KOPT-K1 (cell line): ENCODE data around the gene TSSK6.

ENCODE experiments used
- H3K27ac ChIP-seq: fragments of 200-600 bp; sonication (generic); 2 replicates; pipeline ENCODE4 v1.5.1; 2016; ENCODE audit warnings: antibody characterized with exemption, mild to moderate bottlenecking, low read depth, low read length; ENCODE audit not compliant: poor library complexity, severe bottlenecking
- H3K36me3 ChIP-seq: fragments of 200-600 bp; sonication (generic); 2 replicates; pipeline ENCODE4 v1.5.1; 2017; ENCODE audit warnings: antibody characterized with exemption, mild to moderate bottlenecking, low read length, moderate library complexity; ENCODE audit not compliant: insufficient read depth
- H3K9me3 ChIP-seq: fragments of 200-600 bp; sonication (generic); 2 replicates; pipeline ENCODE4 v1.5.1; 2017; ENCODE audit warnings: antibody characterized with exemption, low read length, mild to moderate bottlenecking; ENCODE audit not compliant: insufficient read depth, poor library complexity, severe bottlenecking

Gene TSSK6

DNA sequence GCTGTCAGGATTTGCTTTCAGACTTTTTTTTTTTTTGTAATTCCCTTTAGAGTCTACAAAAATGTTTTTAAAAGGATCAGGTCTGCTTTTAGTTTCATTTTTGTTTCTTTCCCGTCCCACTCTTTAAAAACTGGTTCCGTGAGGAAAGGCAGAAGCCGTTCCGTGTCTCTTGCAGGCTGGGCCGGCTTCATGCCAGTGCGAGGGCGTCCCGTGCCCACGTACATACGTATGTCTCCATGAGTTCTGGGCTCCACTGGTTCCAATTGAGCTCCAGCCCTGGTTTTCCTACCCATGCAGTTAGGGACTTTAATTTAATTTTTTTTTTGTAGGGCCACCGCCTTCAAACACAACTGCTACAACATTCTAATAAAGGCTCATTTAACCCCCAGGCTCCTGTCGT lies 8.8 kb downstream of the TSSK6 start:
- H3K27ac ChIP-seq: no peak overlapping the region
- peaks cover 70% of the 10 kb centered on the region for H3K36me3 ChIP-seq
- H3K9me3 ChIP-seq: no peaks in the 10 kb centered on the region

DNA sequence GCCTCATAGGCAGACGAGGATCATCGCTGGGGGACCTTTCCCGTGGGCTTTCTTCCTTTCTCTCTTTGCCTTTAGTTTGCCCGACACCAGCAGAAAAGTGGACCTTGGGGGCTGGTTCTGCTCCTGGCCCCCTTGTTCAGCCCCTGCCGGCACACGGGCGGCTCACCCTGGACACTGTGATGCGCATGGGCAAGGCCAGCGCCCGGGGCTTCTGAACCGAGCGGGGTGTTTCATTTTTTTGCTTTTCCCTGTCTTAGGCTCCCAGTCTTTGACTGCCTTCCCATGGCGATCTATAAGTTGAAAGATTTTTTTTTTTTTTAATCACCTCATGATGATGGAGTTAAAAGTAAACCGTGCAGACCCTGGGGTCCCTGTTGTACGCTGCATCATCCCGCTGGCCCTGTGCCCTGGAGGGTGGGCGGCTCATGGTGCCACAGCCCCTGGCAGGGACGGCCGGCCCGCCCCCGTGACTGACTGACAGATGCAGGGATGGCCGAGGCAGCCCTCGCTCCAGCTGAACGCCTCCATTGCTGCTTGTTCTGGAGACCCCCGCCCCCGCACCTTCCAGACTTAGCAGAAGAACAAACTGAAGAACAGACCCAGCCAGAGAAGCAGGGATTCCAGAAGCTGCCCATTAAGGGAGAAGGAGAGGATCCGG lies 9.6 kb downstream of the TSSK6 start:
- Histone ChIP-seq H3K27ac (no peak overlapping the region), H3K36me3 (peaks cover 78% of the 10 kb centered on the region), H3K9me3 (no peaks in the 10 kb centered on the region)

DNA sequence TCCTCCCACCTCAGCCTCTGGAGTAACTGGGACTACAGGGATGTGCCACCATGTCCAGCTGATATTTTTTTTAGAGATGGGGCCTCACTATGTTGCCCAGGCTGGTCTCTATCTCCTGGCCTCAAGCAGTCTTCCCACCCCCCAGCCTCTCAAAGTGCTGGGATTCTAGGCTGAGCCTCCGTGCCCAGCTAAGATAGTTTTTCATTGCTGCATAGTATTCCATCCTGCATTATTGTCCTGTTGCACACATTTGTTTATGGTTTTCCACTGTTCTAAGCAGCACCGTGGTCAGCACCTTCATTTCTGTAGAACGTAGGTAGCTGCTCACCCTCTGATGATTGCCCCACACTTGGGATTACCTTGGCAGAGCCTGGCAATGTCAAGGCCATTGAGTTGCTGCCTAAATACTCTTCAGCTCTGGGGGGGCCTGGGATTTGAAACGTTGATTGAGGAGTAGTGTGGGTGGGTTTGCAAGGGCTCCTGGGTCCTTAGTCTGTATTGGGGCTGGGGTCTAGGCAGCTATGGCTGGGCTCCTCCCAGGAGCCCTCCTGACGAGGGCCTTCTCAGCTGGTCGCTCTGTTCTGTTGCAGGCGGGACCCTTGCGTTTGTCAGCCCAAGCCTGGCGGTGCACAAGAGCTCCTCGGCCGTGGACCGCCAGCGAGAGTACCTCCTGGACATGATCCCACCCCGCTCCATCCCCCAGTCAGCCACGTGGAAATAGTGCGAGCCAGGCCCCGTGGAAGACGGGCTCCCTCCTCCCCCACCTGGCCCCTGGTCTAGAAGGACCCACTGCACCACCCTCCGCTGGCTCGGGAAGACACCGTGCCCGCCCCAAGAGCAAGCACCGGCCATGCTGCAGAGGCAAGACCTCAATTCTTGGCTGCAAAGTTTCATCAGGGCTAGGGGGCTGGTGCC lies 10.3 kb downstream of the TSSK6 start:
- Histone ChIP-seq H3K27ac (no peak overlapping the region), H3K36me3 (peaks cover 86% of the 10 kb centered on the region), H3K9me3 (no peaks in the 10 kb centered on the region)

DNA sequence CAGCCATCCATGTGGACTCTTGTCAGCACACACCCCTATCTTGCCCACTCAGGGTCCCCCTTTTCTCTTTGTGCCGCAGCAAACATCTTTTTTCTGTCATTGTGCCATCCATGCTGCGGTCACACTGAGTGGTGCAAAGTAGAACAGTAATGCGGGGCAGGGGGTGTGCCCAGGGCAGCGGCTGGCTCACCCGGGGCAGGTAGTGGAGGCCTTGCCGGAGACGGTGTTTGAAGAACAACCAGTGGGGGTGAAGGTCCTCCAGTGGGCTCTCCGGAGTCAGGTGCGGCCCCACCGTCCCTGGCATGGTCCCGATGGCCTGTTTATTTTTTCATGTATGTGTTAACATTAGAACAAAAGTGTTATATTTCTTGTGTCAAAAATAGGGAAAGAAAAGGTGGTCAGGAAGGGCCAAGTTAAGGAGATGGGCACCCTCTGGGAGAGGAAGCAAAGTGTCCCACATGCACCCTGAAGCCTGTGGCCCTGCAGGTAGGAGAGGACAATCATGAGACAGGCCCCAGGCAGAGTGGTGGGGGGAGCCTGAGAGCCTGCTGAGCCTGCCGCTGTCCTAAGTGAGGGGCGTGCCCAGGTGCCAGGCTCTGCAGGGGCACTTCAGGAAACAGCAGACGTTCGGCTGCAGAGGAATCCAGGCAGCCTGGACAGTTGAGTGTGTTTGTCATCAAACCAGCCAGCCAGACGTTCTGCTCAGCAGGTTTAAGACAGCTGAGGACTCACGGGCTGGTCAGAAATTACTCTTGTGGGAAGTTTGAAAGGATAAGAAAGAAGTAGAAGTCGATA lies 12.3 kb downstream of the TSSK6 start:
- no peak overlapping the region for H3K27ac ChIP-seq
- no peaks in the 10 kb centered on the region for H3K9me3 ChIP-seq
- H3K36me3 ChIP-seq: peaks cover 100% of the 10 kb centered on the region

DNA sequence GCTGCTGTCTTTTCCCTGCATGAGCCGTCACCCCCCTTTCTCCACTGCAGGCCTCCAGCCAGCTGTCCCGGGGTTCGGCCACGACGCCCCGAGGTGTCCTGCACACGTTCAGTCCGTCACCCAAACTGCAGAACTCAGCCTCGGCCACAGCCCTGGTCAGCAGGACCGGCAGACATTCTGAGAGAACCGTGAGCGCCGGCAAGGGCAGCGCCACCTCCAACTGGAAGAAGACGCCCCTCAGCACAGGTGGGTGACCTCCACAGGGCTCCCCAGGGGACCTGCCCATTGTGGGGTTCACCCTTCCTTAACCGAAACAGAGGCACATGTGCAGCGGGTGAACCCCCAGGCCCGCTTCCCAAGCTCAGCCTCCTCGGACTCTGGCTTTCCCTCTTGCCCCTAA lies 13.1 kb downstream of the TSSK6 start:
- Histone ChIP-seq H3K27ac (no peak overlapping the region), H3K36me3 (peaks cover 100% of the 10 kb centered on the region), H3K9me3 (no peaks in the 10 kb centered on the region)

DNA sequence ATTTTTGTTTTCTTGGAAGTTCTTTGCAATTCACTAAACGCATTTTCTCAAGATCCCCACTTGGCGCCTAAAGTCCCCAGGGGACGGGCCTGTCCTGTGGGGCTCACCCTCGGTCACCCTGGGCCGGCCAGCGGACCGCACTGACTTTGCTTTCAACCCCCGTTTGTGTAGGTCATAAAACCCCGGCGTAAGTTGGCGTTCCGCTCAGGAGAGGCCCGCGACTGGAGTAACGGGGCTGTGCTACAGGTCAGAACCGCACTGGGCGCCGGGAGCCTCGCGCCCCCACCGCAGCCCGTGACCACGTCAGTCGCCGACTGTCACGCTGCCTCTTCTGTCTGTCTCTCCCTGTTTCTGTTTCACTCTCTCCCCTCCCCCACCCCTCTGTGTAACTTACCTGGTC lies 13.6 kb downstream of the TSSK6 start:
- no peaks in the 10 kb centered on the region for H3K9me3 ChIP-seq
- no peak overlapping the region for H3K27ac ChIP-seq
- peaks cover 100% of the 10 kb centered on the region for H3K36me3 ChIP-seq

DNA sequence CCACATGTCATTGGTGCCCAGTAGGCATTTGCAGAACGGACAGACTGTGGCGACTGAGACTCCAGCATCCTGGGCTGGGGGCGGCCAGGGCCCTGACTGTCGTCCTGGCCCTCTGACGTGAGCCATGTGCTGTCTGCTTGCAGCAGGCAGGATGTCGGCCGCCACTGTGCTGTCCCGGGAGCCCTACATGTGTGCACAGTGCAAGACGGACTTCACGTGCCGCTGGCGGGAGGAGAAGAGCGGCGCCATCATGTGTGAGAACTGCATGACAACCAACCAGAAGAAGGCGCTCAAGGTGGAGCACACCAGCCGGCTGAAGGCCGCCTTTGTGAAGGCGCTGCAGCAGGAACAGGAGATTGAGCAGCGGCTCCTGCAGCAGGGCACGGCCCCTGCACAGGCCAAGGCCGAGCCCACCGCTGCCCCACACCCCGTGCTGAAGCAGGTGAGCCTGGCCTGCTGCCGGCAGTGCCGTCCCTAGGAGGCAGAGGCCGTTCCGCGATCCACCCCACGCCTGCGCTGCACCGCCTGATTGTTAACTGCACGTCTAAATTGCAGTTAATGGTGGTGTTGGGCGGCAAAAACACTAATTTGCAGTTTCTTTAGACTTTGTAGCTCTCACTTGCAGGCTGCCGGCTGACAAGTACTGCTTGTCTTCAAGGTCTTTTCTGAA lies 14.2 kb downstream of the TSSK6 start:
- H3K27ac ChIP-seq: no peak overlapping the region
- no peaks in the 10 kb centered on the region for H3K9me3 ChIP-seq
- peaks cover 100% of the 10 kb centered on the region for H3K36me3 ChIP-seq

DNA sequence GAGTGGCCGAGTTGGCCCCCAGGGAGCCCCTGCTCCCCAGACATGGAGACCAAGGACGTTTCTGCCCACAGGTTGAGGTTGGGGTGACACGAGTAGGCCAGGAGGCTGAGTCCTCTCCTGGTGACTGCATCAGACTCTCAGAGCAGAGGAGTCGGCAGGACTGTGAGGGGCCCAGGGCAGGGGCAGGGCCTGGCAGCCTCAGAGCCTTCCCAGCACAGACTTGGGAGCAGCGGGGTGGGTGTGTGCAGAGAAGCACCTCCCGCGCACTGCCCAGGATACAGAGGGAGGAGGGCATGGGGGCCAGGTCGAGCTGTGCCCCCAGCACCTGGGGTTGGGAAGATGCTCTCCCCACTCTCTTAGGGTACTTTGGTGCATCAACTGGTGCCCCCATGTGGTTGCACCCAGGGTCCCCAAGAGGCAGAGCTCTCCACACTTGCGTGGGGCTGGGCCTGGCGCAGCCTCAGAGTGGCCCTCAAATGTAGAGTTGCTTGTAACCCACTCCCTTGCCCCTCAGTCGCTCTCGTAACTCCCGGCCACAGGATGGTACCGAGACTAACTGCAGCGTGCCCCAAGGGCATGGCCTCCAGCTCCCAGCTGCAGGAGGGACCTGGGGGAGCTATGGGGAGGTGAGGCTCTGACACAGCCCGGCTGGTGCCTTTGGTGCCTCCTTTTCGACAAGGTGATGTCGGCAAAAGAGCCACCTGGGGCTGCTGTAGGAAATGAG lies 15.9 kb downstream of the TSSK6 start:
- Histone ChIP-seq H3K27ac (no peak overlapping the region), H3K36me3 (peaks cover 100% of the 10 kb centered on the region), H3K9me3 (no peaks in the 10 kb centered on the region)

DNA sequence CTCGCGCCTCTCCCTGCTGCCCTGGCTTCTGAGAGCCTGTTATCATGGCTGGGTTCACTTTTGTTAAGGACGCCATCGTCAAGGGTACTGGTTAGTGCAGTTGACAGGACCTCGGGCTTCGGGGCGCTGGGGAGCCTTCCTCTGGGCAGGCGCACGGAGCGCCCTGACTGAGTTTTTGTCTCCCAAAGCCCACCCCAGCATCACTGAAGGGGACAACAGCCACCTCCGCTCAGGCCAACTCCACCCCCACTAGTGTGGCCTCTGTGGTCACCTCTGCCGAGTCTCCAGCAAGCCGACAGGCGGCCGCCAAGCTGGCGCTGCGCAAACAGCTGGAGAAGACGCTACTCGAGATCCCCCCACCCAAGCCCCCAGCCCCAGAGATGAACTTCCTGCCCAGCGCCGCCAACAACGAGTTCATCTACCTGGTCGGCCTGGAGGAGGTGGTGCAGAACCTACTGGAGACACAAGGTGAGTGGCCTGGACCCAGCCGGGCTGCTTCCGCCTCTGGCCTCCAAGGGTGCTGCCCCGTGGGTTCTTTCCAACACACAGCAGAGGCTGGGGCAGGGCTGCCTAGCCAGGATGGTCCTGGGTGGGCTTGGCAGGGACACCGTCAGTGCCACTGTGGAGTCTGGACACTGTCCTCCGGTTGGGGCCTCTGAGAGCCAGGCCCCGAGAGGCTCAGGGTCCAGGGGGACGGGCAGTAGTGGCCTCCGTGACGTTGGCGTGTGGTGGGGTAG lies 16.9 kb downstream of the TSSK6 start:
- Histone ChIP-seq H3K36me3 (peaks cover 100% of the 10 kb centered on the region), H3K27ac (no peak overlapping the region), H3K9me3 (no peaks in the 10 kb centered on the region)

DNA sequence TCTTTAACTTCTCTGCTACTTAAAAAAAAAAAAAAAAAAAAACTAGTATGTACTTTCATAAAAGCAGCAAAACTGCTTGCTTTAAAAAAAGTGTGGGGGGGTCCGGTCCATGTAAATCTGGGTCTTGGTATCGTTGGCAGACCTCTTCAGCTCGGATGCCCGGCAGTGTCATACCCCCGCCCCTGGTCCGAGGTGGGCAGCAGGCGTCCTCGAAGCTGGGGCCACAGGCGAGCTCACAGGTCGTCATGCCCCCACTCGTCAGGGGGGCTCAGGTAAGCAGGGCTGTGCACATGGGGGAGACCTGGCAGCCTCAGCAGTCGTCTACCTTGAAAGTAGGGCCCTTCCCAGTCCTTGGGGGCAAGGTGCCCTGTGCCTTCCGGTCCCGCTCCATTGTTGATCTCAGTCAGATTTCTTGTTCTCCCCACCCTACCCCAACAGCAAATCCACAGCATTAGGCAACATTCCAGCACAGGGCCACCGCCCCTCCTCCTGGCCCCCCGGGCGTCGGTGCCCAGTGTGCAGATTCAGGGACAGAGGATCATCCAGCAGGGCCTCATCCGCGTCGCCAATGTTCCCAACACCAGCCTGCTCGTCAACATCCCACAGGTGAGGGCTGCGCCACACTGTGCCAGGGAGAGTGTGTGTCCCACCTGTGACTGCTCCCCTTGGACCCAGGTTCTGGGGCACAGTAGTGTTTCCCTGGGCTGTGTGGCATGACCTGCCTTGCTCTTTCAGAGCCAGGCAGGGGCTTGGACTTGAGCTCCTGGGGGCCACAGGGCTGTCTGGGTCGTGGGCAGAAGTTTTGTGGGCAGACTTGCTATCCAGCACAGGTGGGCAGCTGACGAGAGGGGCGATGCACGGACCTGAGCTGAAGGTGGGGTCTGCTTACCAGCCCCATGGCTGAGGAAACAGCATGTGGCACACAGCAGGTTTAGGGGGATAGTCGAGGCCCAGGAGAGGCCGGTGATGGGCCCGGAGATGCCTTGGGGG lies 19.4 kb downstream of the TSSK6 start:
- Histone ChIP-seq H3K36me3 (peaks cover 100% of the 10 kb centered on the region), H3K27ac (no peak overlapping the region), H3K9me3 (no peaks in the 10 kb centered on the region)

DNA sequence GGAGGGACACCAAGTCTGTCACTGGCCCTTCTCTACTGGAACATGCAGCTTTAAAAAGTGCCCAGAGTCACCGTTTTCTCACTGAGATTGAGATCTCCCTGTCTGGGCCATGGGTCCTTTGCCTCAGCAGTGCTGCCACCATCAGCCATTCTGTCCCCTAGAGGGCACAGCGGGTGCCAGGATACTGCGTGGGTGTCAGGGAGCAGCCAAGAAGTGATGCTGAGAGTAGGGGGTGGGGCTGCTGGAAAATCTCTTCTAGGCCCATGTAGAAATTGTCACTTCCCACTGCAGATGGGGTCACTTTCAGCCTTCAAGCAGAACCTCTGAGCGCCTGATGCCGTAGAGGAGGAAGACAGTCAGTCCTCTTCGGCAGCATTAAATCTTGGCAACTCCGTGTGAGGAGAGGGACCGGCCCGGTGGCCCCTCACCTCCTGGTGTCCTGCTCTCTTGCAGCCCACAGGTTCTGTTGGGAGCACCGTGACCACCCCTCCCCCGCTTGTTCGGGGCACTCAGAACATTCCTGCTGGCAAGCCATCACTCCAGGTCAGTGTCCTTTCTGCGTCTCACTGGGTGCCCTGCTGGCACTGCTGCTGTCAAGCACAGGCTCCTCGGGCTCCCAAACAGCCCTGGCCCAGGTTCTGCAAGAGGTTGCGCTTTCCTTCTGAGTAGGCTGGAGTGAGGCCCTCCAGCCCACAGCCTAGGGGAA lies 21.4 kb downstream of the TSSK6 start:
- Histone ChIP-seq H3K36me3 (peaks cover 85% of the 10 kb centered on the region), H3K9me3 (no peaks in the 10 kb centered on the region), H3K27ac (no peak overlapping the region)

DNA sequence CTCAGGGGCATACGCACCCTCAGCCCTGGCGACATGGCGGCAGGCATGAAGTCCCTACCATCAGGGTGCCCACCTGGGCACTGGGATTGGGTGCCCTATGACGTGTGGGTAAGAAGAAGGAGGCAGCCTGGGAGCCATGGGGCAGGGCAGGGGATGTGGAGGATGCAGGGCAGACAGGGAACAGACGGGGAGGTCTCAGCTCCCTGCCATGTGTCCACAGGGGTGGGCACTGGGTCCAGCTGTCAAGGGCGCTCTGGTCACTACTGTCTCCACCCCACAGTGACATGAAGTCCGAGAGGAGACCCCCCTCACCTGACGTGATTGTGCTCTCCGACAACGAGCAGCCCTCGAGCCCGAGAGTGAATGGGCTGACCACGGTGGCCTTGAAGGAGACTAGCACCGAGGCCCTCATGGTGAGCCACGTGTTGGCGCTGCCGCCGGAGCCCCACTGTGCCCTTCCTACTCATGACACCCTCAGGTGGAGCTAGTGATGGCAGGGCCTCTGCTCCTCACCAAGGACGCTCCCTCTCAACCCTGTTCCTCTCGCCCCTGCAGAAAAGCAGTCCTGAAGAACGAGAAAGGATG lies 23.2 kb downstream of the TSSK6 start:
- Histone ChIP-seq H3K9me3 (no peaks in the 10 kb centered on the region), H3K27ac (no peak overlapping the region), H3K36me3 (peaks cover 66% of the 10 kb centered on the region)
